Right ventricle myocardium superior (tissue), 1 donor: ENCODE results near the gene LRRC52. TPM values are rescaled to one million over a fixed set of nuclear protein-coding genes. Genes with fewer than 3 reads are reported as not detected.

ENCODE experiments used
- ATAC-seq: fragments of 200-7000 bp; cut with Tn5 transposase; one replicate; pipeline ENCODE4 v1.9.1; 2020; ENCODE audit warnings: mild to moderate bottlenecking; ENCODE audit not compliant: poor library complexity
- DNase-seq: peaks from one replicate; pipeline ENCODE4 v3.0.0-alpha.2; 2020
- intact Hi-C: fragments of 100-400 bp; cut with DNase I; formaldehyde crosslinking; loops from one replicate; pipeline ENCODE4 v1.11.2; 2022
- total RNA-seq: library from RNA; stranded (reverse); fragmentation: NEBNext Ultra II Directional; extraction: Animal tissue kit (Norgen Biotek cat#: 25700); gene quantifications from one replicate; pipeline ENCODE4 v1.2.1, GENCODE V29; 2021
- donor health status: DM: no; HTN: yes; CAD: no; lungs with severe emphysema.

The LRRC52 gene
- total RNA-seq, 1 donor from 2014 or later, result 0.38 TPM

- intact Hi-C loops, result no loop called here
- ATAC-seq (no peak), DNase-seq (no peak)
Measured at GRCh38 chr1:165533254-165533653, 10.5 kb upstream of the LRRC52 start.

- DNase-seq (no peak), ATAC-seq (no peak)
- intact Hi-C loops, result no loop called here
Measured at GRCh38 chr1:165536016-165536415, 7.8 kb upstream of the LRRC52 start.

GRCh38 chr1:165537356-165538109 lies 6.3 kb upstream of the LRRC52 start:
- intact Hi-C loops, result no loop called here
- DNase-seq (no peak), ATAC-seq (no peak)

GRCh38 chr1:165539306-165539705 lies 4.5 kb upstream of the LRRC52 start:
- intact Hi-C loops, result no loop called here
- no peak for DNase-seq
- ATAC-seq, result peak; percentile 36

GRCh38 chr1:165539908-165540307 lies 3.9 kb upstream of the LRRC52 start:
- DNase-seq (no peak), ATAC-seq (peak; percentile 69)

GRCh38 chr1:165542015-165542631 lies 1.7 kb upstream of the LRRC52 start:
- intact Hi-C loops, result no loop called here
- DNase-seq (no peak), ATAC-seq (no peak)

More at GRCh38 chr1:165539908-165540307, 3.9 kb upstream of the LRRC52 start:
- intact Hi-C loops, result no loop called here

- intact Hi-C loops, result no loop called here
- ATAC-seq, result no peak
Measured at GRCh38 chr1:165542647-165543046, 1.2 kb upstream of the LRRC52 start.

GRCh38 chr1:165544996-165545395 lies 1.2 kb downstream of the LRRC52 start:
- DNase-seq, result no peak
- no peak for ATAC-seq

More at GRCh38 chr1:165542647-165543046, 1.2 kb upstream of the LRRC52 start:
- DNase-seq, result no peak

GRCh38 chr1:165545974-165546373 lies 2.2 kb downstream of the LRRC52 start:
- ATAC-seq, result no peak
- intact Hi-C loops, result no loop called here
- DNase-seq, result no peak

More at GRCh38 chr1:165544996-165545395, 1.2 kb downstream of the LRRC52 start:
- intact Hi-C loops, result no loop called here

GRCh38 chr1:165549973-165550372 lies 6.2 kb downstream of the LRRC52 start:
- DNase-seq, result no peak
- ATAC-seq, result no peak
- intact Hi-C loops, result no loop called here

GRCh38 chr1:165551469-165551868 lies 7.7 kb downstream of the LRRC52 start:
- DNase-seq, result no peak
- peak; percentile 34 for ATAC-seq
- intact Hi-C loops, result no loop called here

GRCh38 chr1:165560883-165561656 lies 17.3 kb downstream of the LRRC52 start:
- DNase-seq, result no peak
- ATAC-seq, result peak; percentile 84
- intact Hi-C loops, result no loop called here

- intact Hi-C loops, result no loop called here
- no peak for ATAC-seq
- DNase-seq, result no peak
Measured at GRCh38 chr1:165562571-165562970, 18.8 kb downstream of the LRRC52 start.

GRCh38 chr1:165563551-165563950 lies 19.8 kb downstream of the LRRC52 start:
- intact Hi-C loops, result no loop called here
- DNase-seq, result no peak
- no peak for ATAC-seq

- ATAC-seq, result peak; percentile 63
- DNase-seq, result peak; percentile 56
- intact Hi-C loops, result no loop called here
Measured at GRCh38 chr1:165564561-165564960, 20.8 kb downstream of the LRRC52 start.

- no peak for DNase-seq
- intact Hi-C loops, result no loop called here
- no peak for ATAC-seq
Measured at GRCh38 chr1:165565751-165566490, 22.1 kb downstream of the LRRC52 start.

- intact Hi-C loops, result no loop called here
- no peak for DNase-seq
- ATAC-seq, result no peak
Measured at GRCh38 chr1:165570078-165570477, 26.3 kb downstream of the LRRC52 start.

- intact Hi-C loops, result no loop called here
- DNase-seq, result no peak
- ATAC-seq, result no peak
Measured at GRCh38 chr1:165573787-165574186, 30.0 kb downstream of the LRRC52 start.

- ATAC-seq (no peak), DNase-seq (no peak)
- intact Hi-C loops, result no loop called here
Measured at GRCh38 chr1:165574295-165574694, 30.5 kb downstream of the LRRC52 start.
